ENCODE measurements around the gene CELF4.

CELF4 gene

DNA sequence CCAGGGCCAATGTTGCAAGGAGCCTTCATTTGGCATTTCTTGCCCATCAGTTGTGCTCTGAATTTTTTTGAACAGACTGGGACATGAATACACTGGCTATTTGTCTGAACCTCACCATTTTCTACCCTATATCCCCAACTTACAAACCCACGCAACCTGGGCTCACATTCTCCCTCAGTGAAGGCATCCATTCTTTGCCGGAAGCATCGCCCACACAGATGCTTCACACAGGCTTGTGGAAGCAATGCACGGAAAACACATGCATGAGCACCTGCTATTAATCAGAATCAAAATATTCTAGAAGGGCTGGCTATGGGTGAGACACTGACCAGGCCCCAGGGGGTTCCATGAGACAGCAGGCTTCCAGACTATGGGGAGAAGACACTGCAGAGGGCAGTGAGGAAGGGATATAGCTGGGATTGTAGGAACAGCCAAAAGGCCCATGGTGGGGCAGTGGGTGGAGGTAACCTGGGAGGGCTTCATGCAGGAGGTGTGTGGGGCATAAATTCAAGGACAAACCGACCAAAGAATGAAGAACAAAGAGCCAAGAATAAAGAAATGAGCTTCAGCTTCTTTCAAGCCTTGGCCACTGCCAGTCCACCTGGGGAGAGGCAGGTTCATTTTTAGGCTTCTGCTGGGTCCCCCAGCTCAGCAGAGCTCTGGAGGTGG lies 261.5 kb downstream of the CELF4 start:
- no peak for DNase-seq

DNA sequence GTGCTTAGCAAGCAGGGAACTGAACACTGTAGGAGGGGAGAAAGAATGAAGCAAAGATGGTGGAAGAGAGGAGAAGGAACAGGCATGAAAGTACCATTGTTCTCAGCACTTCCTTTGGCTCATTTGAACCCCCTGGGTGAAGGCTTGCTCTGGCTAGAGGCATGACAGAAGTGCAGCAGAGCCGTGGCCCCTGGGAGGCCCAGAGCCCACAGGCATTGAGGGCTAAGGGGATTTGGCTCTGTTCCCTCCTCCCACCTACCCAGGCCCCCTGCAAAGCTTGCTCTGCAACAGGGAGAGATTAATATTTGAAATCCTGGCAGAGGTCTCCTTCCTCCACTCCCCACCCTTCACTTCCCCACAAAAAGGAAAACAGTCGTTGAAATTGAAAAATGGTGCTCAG lies 262.6 kb downstream of the CELF4 start:
- DNase-seq, result no peak

DNA sequence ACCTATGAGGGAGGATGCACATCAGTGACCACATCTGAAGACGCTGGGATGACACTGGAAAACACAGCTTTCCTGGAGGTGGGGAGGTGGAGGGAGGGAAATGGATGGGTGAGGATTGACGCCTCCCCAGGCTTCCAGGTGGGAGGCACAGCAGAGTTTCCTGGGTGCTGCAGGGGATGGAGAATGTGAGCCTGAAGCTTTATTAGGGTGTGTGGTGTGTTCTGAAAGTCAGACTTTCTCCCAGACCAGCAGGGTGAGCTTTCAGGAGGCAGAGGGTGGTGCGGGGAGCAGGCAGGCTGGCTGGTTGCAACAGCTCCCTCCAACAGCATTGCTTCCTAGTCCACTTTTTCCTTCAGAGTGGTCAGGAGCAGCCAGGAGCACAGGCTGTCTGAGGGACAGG lies 263.1 kb downstream of the CELF4 start:
- DNase-seq, result no peak

DNA sequence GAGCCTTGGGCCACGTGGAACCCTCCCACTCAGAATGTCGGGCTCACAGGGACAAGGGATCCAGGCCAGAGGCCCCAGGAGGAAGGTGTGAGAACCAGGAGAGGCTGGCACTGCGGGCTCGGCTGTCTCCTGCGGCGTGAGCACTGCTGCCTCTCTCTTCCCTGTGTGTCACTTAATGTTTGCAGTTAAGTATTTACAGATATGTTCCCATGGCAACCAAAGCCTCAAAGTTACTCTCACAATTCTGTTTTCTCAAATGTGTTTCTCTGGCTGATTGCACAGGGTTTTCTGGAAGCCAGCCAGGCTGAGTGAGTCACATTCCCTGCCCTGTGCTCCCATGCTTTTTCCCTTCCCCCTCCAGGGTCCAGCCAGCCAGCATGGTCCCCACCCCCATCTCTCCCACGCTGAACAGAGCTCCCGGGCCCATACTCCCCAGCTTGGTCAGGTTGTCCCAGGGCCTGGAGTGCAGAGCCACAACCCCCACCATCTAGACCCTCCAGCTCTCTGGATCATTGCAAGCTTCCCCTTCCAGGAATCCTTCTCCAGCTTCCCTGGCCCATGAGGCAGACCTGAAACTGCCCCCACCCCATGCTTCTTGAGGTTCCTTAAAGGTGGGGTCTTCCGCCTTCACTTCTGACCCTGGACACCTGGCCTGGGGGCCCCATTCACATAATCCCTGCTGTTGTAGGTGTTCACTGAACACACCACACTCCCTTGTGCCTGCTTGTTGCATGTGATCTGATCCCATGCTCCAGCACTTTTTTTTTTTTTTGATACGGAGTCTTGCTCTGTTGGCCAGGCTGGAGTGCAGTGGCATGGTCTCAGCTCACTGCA lies 265.9 kb downstream of the CELF4 start:
- DNase-seq, result peak; percentile 84

DNA sequence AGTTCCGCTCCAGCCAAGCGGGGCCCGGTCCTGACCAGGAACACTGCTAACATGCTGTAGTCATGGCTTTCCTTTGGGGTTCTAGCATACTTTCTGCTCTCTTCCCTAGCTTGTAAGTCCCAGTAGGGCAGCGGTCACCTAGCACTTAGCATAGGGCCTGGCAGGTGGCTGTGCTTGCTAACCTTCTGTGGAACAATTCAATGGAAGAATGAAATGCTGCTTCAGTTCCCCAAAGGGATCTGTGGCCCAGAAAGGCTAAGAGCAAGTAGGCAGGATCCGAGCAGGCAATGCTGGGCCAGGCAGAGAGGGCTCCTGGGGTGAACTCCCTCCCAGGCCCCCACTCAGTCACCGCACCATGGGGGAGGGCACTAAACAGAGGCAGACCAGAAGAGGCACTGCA lies 266.8 kb downstream of the CELF4 start:
- DNase-seq, result no peak

DNA sequence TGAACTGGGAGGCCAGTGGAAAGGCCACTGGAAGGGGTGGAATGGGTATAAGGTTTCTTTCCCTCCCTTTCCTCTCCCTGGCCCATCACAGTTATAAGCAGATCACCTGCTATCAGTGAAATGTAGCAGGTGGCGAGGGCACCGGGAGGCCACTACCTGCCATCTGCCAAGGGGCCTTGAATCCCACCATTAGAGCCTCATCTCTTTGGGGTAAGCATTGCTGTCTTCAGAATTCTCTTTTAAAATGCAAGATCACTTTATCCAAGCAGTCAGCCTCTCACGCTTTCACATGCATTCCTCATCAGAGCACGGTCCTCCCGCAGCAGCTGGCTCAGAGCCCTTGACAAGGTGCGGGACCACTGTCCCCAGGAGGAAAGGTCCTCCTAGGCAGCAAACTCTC lies 268.5 kb downstream of the CELF4 start:
- no peak for DNase-seq

DNA sequence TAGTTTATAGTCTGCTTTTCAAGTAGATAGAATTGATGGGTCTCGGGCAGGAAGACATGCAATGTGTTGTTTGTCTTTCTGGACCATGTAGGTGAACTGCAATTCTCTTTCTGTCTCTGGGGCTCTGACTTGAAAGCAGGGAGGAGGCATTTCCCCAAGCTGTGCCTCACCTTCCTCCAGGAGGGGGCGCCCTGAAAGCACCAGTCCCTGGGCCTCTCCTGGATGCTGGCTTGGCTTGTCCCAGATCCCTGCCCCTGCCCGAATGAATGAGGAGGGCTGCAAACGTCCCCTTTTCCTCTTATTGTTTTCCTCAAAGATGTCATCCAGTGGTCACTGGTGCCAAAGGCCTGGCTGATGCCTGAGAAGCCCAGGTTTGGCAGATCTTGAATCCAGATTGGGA lies 270.6 kb downstream of the CELF4 start:
- no peak for DNase-seq

DNA sequence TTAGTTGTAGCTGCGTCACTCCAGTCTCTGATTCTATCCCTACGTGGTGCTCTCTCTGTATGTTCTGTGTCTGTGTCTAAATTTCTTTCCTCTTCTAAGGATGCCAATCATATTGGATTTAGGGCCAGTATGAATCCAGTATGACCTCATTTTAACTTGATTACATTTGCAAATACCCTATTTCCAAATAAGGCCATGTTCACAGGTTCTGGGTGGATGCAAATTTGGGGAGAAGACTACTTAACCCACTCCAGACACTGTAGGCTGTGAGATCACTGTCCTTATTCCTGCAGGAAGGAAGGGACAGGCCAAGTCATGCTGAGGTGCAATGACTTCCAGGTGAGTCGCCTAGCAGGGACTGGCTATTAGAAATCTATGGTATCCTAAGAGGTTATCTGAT lies 272.2 kb downstream of the CELF4 start:
- DNase-seq, result no peak

DNA sequence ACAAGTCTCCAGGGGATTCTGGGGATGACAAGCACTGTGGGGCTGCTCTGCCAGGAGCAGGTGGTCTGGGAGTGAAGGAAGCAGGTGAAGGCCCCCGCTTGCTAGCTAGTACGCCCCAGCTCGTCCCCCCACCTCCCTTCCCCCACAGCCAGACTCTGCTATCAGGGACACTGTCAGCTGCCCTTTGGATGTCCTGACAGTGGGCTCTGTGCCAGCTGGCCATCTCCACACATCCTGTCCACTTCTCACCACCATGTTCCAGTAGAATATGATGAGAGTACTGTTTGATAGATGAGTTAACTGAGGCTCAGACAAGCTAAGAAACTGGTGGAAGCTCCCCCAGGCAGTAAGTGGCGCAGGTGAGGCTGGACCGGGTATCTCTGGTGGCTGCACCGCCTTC lies 276.2 kb downstream of the CELF4 start:
- DNase-seq, result no peak

DNA sequence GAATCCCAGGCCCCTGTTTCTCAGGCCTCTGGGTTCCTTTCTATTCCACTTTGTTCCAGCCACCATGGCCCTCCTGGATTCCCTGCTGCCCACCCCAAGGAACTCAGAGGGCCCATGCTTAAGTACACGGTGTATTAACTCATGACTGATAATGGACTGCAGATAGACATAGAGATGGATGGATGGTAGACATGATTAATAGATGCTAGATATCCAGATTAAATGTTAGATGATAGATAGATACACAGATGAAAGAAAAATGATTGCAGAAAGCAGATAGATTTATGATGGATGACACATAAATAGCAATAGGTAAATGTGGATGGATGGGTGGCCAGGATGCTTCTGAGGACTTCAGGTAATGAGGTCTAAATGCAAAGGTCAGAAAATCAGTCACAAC lies 278.0 kb downstream of the CELF4 start:
- no peak for DNase-seq

DNA sequence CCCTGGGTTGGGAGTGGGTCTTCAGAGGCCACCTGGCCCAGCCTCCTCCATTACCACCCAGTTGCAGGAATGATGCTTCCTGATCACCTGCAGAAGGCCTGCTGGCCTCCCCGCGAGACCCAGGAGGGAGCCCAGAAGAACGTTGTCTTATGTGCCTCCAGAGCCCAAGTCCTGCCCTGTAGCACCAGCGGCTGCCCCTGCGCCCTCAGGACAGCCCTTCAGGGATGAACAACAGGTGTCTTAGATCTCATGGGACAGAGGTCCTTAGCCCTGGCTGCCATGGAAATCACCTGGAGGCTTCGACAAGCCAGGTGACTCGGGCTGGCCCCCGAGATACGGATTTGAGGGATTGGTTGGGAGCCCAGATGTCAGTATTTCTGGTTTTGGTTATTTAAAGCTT lies 278.8 kb downstream of the CELF4 start:
- DNase-seq, result no peak

DNA sequence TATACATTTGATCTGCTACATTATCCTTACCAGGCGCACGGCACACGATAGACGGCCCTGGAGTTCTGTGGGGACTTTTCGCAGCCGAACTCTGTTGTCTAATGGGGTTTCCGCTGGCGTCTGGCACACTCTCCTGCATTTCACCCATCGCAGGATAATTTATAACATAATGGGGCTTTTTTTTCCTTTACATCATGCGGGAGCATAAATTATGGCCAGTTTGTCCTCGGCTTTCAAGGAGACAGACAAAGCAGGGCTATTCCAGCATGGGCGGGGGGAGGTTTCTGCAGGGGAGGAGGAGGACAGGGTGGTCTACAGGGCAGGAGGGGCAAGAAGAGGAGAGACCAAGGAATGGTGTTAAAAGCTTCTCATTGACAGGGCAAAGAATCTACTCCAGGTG lies 279.8 kb downstream of the CELF4 start:
- no peak for DNase-seq

DNA sequence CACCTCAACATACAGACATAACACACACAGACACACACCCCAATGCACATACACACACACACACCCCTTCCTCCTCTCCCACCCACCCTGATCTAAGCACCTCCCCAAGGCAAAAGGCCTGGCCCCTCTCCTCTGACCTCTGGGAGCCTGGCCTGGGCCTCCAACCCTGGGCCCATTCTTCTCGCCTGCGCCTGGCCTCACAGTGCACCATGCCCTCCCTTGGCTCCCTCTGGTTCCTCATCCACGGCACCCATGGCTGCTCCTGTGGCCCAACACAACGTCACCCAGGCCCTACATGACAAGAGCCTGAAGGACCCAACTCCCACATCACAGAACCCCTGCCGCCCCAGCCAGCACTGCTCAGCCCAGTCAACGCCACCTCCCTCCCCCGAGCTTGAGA lies 281.3 kb downstream of the CELF4 start:
- no peak for DNase-seq

DNA sequence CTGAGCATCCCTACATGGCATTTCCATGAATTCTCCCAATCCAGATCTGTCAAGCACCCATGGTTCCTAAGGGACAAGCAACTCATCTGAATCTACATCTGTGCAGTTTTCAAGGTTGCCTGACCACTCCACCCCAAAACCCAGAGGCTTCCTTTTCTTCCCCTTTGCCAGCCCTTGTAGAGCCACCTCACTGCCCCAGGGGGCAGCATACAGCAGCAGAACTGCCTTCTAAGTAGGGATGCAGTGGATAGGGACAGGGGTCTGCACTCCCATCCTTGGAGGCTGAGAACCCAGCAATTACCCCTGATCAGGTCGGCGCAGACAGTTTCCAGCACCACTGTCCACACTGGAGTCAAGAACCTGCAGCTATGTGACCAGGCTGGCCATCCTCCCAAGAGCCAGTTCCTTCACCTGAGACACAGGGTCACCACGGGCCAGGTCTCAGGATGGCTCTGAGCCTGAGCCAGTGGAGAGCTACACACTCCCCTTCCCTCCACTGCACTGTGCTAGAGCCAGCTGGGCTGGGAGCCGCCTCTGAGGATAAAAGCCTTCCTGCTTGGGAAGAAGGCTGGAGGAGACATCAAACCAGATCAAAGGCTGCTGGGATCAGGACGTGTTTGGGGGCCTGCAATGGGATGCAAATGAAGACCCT lies 283.1 kb downstream of the CELF4 start:
- DNase-seq, result no peak

DNA sequence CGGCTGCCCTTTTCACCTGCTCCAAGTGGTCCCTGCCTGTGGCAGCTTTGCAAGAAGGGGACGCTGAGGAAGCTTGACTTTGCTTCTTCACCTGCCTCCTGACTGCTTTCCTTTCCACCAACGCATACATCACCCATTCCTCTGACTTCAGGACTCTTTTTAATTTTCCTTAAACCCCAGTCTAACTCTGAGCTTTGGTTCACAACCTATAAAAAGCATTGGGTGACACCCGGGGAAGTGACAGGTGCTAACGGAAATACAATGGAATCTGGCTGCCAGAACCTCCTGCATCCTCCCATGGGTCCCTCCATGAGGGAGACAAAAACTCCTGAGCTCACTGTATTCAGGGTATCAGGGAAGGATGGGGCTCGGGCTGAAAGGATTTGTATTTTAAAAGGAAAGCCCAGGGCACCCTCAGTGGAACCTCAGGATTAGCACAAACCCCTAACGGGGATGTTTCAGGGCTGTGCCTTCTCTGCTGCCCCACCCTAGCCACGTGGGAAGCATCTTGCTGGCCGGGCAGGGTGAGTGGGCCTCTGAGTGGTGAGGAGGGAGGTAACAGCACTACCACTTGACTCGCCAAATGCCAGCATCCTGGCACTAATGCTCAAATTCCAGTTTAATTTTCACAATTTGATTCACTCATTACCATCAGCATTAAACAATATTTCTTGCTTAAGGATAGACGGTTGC lies 284.8 kb downstream of the CELF4 start:
- no peak for DNase-seq

DNA sequence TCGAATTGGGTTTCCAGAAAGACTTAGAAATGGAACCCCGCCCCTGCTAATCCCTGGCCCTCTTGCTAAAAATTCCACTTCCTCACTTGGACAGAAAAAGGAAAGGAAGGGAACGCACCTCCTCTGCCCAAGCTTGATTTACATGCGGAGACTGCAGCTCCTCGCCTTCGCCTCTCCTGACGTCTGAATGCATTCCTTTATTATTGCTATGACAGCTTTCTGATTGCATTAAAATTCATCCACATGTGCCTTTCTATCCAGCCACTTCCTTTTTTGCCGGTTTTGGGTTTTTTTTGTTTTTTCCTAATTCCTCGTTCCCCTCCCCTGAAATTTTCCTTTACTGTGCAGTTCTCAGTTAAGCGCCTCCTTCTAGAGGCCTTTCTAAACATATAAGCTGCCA lies 287.8 kb downstream of the CELF4 start:
- no peak for DNase-seq

DNA sequence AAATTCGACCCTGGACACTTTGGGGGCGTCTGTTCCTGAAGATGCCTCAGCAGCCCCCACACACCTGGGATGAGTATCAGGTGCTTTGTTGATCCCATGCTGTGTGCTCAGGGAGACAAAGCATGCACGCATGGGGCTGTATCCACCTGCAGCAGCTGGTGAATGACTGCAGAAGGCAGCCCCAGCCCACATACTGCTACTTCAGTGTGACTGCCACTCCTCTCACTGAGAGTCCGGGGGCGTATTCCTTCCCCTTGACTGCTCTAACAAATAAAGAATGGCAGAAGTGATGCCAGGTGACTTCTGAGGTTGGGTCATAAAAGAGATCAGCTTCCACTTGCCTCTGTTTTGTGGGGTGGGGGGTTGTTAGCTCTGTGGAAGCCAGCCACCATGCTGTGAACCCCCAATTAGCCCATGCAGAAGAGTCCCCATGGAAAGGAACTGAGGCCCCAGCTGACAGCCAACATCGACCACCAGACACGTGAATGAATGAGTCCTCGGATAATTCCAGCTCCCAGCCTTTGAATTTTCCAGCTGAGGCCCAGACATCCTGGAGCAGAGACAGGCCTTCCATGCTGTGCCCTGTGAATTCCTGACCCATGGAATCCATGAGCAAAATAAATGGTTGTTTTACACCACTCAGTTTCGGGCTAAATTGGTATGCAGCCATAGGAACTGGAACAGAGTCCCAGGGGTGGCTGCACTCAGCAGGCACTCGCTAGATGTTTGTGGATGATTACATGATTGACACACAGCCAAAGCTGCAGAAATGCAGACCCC lies 289.3 kb downstream of the CELF4 start:
- no peak for DNase-seq

DNA sequence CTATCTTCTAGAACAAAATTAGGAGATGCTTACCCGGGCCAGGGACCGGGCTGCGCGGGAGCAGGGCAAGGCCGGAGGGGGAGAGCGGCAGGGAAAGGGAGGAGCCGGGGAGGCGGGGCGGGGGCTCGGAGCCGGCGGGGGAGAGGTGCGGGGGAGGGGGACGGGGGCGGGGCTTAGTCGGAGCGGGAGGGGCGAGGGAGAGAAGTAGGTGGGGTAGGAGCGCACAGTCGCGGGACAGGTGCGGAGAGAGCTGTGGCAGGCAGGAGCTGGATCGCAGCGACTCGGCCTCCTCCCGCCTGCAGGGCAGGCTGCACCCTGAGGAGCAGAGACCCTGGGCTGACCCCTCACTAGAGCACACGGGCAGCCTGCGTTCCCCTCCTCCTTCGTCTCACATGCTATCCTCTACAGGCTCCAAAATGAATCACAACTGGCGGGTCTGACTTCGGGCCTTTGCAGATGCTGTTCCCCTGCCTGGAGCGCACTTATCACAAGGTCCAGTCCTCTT lies 290.3 kb downstream of the CELF4 start:
- no peak for DNase-seq

DNA sequence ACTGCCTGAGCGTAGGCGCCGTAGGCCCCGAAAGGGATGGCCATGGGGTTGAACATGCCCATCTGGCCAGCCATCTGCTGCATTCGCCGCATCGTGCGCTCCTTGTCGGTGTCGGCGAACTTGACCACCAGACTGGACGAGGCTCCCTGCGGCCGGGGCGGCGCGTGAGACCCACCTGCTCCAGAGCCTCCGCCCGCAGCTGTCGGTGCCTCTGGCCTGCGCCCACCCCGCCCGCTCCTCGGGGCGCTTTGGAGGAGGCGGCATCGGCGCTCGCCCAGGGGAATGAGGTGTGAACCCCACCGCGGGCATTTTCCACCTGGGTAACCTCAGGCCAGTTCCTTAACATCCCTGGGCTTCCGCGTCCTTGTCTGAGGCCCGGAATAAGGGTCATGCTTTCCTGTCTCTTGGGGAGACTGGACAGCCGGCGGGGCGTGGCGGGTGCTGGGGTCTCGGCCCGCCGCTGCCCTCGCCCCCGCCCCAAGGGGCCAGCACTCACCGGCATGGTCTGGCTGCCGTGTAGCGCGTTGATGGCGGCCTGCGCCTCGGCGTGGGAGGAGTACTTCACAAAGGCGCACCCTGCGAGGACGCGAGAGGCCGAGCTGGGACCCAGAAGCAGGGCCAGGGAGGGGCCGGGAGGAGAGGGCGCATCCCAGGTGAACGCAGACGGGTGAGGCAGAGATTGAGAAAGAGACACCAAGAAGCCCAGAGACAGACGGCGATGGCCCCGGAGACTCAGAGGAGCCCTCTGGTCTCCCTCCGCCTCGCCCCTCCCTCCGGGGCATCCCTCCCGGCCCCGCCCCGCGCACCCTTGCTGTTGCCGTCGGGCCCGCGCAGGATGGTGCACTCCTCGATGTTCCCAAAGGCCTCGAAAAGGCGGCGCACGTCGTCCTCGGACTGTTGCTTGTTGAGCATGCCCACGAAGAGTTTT lies 291.0 kb downstream of the CELF4 start:
- DNase-seq, result no peak

DNA sequence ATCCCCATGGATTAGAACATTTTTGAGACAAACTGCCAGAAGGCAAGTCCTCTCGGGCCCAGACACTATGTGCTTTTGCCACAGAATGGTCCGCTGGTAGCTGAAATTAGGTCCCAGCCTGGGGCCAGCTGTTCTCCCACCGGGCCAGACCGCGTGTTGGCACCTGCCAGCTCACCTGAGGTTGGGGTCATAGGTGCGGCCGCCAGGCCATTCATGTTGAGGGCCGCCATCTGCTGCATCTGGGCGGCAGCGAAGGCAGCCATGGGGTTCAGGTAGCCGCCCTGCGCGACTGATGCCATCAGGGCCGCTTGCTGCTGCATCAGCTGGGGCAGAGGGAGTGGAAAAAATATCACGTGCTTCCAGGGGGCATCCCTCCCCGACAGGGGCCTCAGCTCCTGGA lies 292.8 kb downstream of the CELF4 start:
- DNase-seq, result no peak

DNA sequence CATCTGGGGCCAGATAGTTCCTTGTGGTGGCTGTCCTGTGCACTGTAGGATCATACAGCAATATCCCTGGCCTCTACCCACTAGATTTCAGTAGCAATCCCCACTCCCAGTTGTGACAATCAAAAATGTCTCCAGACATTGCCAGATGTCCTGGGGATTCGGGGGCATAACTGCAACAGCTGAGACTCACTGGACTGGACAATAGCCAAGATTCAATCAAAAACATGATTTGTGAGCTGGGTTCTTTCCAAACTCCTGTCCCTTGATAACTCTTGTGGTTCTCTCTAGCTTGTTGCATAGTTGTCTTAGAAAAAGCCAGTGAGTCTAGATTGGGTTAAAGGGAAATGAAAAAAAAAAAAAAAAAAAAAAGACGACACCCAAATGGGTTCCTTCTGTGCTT lies 293.4 kb downstream of the CELF4 start:
- DNase-seq, result no peak
